ENCODE data around the gene CDCA8.
"Not testable (repeated sequence)": the region's sequence is repeated elsewhere in the genome, so short reads cannot be mapped to it uniquely, and the experiment has no call there.

CDCA8 gene

GRCh38 chr1:37676281-37677142 lies 15.8 kb upstream of the CDCA8 start:
- DNase-seq, result no peak

GRCh38 chr1:37677143-37677439 lies 15.2 kb upstream of the CDCA8 start:
- no peak for DNase-seq

- no peak for DNase-seq
Measured at GRCh38 chr1:37677808-37678207, 14.5 kb upstream of the CDCA8 start.

- no peak for DNase-seq
Measured at GRCh38 chr1:37680933-37681332, 11.4 kb upstream of the CDCA8 start.

- DNase-seq, result peak; percentile 56
Measured at GRCh38 chr1:37682334-37682987, 9.9 kb upstream of the CDCA8 start.

GRCh38 chr1:37684182-37684581 lies 8.1 kb upstream of the CDCA8 start:
- not testable (repeated sequence) for DNase-seq

- no peak for DNase-seq
Measured at GRCh38 chr1:37685722-37686121, 6.6 kb upstream of the CDCA8 start.

GRCh38 chr1:37687764-37688163 lies 4.6 kb upstream of the CDCA8 start:
- not testable (repeated sequence) for DNase-seq

GRCh38 chr1:37688926-37689325 lies 3.4 kb upstream of the CDCA8 start:
- DNase-seq, result no peak

GRCh38 chr1:37691497-37692077 lies 729 bp upstream of the CDCA8 start:
- DNase-seq, result no peak

- no peak for DNase-seq
Measured at GRCh38 chr1:37692834-37693175, 489 bp downstream of the CDCA8 start.

GRCh38 chr1:37697090-37697489 lies 4.8 kb downstream of the CDCA8 start:
- no peak for DNase-seq

GRCh38 chr1:37697737-37698136 lies 5.4 kb downstream of the CDCA8 start:
- no peak for DNase-seq

GRCh38 chr1:37699147-37699546 lies 6.8 kb downstream of the CDCA8 start:
- no peak for DNase-seq

- no peak for DNase-seq
Measured at GRCh38 chr1:37701051-37701450, 8.7 kb downstream of the CDCA8 start.

- no peak for DNase-seq
Measured at GRCh38 chr1:37703061-37703460, 10.7 kb downstream of the CDCA8 start.

GRCh38 chr1:37704966-37705365 lies 12.7 kb downstream of the CDCA8 start:
- no peak for DNase-seq

GRCh38 chr1:37705399-37705798 lies 13.1 kb downstream of the CDCA8 start:
- DNase-seq, result no peak

GRCh38 chr1:37708471-37708870 lies 16.2 kb downstream of the CDCA8 start:
- DNase-seq, result no peak

- no peak for DNase-seq
Measured at GRCh38 chr1:37714226-37714625, 21.9 kb downstream of the CDCA8 start.

- DNase-seq, result no peak
Measured at GRCh38 chr1:37714689-37715088, 22.4 kb downstream of the CDCA8 start.

GRCh38 chr1:37716321-37716720 lies 24.0 kb downstream of the CDCA8 start:
- DNase-seq, result no peak

GRCh38 chr1:37717631-37718030 lies 25.3 kb downstream of the CDCA8 start:
- DNase-seq, result no peak

GRCh38 chr1:37718181-37718900 lies 26.0 kb downstream of the CDCA8 start:
- DNase-seq, result no peak

Data from T1000 (cell line).